HG02970 (cell line): ENCODE data around the gene KLF4.
"Not testable (repeated sequence)": the region's sequence is repeated elsewhere in the genome, so short reads cannot be mapped to it uniquely, and the experiment has no call there.

Source experiments
- ATAC-seq: cut with Tn5 transposase; IDR thresholded peaks from one replicate; pipeline ENCODE4 v1.9.1; 2021; ENCODE audit warnings: mild to moderate bottlenecking, moderate library complexity, moderate number of reproducible peaks; ENCODE audit not compliant: unreplicated experiment, low FRiP score

The KLF4 gene

DNA sequence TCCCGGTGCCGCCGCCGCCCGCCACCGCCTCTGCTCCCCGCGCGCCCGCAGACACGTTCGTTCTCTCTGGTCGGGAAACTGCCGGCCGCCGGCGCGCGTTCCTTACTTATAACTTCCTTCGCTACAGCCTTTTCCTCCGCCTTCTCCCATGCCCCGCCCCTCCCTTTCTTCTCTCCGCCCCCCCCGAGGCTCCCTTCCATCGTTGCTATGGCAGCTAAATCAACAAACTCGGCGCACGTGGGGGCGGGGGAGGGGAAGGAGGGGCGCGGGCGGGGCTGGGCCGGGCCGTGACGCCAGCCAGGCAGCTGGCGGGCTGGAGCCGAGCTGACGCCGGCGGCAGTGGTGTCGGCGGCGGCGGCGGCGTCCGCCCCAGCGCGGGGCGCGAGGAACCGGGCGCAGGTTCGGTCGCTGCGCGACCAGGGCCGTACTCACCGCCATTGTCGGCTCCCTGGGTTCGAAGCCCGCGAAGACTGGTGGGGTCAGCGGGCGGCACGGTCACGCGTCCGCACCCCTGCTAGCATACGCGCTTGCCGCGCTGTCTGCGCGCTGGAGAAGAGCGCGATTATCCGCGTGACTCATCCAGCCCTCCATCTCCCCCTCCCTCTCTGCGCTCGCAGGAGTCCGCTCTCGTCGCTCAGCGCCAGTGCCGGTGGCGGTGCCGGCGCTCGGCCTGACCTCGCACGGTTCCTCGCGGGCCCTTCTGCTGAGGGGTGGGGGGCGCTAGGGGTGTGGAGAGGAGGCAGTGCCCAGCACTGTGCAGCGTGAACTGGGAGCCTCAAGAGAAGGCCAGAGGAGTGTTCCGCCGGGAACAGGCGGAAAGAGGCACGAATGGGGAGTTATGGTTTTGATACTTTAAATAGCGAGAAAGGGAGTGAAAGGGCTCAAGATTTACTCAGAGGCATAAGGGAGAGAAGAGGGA, at the start of gene KLF4:
TSS of gene KLF4 (minus strand) at position 83 of the 919 bp plus-strand sequence. CDS start 597 bp downstream, outside the sequence.
- peak; percentile 69 for ATAC-seq

DNA sequence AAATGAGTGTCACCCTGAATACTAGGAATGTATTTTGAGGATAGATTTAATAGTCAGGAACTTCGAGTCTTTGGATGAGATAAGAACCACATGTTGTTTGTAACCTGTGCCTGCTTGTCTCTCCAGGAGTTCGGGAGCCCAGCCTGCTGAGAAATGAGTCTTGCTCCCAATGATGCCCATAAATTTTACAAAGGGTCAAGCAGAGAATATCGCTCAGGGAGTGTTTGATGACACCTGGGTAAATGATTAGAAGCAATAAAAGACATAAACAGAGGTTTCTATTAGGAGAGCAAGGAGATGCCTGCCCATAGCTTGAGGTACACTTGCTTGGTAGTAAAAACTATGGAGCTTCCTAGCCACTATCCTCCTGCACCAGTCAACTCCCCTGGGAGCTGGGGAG, 46.9 kb upstream of the KLF4 start:
- no peak for ATAC-seq

DNA sequence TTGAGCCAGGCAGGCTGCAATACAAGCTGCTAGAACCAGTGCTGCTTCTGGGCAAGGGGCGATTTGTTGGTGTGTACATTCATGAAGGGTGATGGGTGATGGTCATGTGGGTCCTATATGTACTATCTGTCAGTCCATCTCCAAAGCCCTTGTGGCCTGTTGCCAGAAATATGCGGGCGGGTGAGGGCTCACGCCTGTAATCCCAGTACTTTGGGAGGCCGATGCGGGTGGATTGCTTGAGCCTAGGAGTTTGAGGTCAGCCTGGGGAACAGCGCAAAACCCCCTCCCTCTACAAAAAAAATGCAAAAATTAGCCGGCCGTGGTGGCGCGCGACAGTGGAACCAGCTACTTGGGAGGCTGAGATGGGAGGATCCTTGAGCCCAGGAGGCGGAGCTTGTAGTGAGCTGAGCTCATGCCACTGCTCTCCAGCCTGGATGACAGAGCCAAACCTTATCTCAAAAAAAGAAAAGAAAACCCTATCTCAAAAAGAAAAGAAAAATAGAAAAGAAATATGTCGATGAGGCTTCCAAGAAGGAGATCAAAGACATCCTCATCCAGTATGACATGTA, 45.0 kb upstream of the KLF4 start:
- no peak for ATAC-seq

DNA sequence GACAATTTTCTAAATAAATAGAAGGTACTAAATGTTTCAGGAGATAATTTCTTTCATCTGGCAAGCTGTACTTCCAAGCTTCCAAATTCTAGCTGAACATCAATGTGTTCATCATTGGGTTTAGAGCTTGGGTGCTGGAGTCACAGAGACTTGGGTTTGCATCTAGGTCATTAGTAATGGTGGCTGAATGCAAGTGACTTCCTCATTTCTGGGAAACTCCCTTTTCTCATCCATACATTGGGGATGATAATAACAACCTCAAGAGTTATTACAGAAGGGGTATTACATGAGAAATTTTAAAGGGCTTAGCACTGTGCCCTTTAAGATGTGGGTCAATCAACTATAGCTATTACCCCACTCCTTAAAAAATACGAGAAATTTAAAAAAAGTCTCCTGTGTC, 41.1 kb upstream of the KLF4 start:
- ATAC-seq, result no peak

DNA sequence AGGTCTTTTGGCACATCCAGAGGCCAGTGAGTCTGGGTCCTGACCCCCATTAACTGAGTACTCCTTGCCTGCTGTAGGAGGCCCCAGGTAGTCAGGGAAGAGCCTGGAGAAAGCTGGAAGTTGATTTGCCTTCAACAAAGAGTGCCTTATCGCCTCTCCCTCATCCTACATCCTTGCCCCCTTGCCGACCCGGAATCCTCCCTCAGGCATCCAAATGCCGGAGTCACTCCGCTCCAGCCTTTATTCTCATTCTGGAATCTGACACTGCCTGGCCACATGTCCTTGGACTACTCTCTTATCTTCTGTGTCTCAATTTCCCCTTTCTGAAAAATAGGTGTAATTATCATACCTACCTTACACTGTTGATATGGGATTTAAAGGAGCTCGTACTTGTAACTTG, 39.1 kb upstream of the KLF4 start:
- ATAC-seq, result no peak

DNA sequence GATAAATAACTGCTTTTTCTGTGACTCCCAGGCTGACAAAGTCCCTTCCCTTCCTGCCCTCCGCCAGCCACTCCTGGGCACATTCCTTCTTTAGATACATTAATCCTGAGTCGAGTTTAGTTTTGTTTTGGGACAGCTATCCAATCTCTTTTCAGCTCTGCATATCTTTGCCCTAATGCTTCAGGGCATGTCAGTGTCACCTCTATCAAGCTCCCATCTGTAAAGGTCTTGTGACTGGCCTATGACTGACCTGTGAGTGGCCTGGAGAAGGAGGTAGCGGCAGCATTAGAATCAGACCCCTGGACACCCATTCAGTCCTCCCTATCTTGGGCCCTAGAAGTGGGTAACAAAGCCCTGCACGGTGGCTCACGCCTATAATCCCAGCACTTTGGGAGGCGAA, 34.0 kb upstream of the KLF4 start:
- ATAC-seq, result no peak

DNA sequence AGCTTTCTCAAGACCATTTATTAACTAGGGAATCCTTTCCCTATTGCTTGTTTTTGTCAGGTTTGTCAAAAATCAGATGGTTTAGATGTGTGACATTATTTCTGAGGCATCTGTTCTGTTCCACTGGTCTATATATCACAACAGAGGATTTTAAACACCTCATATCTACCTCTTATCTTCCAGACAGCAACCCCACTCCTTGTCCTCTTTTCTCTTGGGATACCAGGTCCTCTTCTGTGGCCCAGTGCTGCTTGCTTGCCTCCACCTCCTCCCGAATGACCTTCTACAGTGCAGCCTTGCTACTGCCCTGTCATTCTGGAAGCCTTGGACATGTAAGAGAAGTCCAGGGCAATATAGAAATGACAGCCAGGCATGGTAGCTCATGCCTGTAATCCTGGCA, 30.6 kb upstream of the KLF4 start:
- no peak for ATAC-seq

DNA sequence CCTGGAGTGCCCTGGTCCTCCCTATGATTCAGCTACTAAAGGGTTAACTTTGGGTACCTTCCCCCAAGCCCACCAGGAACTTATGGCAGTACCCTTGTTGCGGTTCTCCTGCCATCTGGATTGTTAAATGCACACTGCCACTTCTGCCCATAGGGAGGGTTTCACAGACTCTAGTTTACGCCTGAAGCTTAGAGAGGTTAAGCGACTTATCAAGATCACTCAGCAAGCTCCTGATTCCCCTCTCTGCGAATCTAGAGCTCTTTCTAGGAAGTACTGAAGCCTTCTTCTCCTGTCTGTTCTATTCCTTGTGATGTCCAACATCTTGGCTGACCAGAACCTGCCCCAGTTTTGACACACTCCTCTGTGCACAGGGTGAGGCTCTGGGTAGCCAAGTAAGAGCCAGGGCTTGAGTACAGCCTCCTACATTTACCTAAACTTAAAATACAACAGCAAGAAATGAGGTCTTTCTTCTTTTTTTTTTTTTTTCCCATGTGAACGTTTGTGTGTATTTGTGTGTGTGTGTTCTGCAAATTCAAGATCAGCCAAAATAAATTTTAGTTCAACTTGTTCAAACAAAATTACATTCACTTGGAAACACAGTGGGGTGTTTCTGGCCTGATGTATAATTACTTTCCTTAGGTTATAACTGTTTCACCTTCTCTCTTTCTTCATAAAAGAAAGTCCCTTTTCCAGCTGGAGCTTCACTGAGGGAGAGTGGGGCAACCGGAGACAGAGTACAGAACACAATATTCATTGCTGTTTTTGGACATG, 28.7 kb upstream of the KLF4 start:
- no peak for ATAC-seq

DNA sequence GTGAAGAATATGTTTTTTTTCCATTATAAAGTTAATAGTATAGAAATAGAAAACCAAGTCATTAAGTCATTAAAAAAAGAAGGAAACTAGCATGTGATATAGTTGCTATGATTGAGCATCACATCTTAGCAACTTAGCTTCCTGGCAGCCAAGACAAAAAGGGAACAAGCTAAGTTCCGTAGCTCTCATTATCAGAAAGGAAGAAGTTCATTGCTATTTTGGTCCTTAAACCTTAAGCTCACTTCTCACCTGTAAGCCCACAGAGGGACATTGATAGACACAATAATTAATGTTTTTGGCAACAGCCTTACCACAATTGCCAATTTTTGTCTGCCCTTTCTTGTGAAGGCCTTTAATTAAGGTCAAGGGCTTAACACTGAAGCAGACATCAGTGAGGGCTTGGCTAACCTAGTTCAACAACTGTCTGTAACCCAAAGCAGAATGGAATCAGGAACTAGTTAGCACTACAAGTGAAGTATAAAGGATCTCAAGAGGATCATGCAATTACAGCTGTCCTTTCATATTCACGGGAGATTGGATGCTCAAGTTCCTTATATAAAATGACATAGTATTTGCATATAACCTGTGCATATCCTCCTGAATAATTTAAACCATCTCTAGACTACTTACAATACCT, 24.0 kb upstream of the KLF4 start:
- no peak for ATAC-seq

DNA sequence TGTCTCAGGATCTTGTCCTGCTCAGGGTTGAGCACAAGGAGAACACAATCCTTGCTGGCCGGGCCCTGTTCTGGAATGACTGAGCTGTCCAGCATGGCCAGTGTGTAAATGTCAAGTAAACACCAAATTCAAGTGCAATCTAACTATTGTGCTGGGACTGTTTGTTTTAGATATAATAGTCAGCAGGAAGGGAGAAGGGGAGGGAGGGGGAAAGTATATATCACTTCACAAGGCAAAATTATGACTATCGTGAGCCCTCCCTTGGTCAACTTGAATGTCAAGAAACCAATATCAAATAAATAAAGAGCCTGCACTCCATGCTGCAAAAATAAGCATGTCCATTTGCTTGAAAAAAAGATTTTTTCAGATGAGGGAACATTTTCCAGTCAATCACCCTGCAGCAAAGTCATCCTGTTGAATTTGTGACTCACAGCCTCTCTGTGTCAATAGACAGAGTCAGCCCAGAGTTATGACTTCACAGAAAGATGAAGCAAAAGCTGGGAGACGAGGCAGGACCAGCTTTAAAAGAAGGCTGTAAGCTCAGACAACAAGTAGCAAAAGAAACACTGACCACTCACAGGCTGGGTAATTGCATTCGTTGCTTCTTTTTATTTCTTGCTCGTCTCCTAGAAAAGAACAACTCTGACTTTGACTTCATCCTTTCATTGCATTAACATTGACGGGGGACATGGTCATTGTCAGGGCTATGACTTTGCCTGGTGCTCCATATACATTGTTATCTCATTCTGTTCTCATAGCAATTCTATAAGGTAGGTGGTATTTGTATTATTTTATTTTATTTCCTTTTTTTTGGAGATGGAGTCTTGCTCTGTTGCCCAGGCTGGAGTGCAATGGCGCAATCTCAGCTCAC, 15.3 kb upstream of the KLF4 start:
- no peak for ATAC-seq

DNA sequence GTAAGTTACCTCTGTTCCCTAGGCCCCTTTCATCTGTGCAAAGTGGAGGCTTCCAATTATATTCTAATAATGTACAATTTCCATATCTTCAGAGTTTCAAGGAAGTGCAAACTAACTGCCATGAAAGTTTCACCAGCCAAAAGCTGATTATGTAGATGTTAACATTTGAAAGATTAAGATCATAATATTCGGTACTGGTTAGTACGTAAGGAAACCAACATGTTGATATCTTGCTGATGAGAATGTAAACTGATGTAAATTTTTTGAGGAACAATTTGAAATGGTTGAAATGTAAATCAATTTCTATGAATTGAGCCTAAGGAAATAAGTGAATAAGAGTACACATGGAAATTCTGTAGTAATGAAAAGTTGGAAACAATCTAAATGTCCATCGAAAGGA, 12.9 kb upstream of the KLF4 start:
- no peak for ATAC-seq

DNA sequence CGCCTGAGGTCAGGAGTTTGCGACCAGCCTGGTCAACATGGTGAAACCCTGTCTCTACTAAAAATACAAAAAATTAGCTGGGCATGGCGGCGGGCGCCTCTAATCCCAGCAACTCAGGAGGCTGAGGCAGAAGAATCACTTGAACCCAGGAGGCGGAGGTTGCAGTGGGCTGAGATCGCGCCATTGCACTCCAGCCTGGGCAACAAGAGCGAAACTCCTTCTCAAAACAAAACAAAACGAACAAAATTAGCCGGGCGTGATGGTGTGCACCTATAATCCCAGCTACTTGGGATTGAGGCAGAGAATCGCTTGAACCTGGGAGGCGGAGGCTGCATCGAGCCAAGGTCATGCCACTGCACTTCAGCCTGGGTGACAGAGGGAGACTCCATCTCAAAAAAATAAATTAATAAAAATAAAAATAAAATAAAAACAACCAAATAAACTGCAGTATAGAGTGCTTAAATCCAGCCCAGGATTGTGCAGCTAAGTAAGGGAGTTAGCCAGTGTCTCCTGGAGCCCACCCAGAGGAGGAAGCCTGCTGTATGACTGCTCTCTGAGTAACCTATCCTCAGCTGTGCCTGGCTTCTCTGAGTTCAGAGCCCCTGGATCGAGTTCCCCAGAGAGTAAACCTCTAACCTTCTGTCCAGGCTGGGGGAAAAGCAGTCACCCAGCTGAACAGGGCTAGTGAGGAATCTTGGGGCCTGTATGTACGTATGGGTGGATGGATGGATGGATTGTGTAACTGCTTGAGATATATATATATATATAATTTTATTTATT, 11.0 kb upstream of the KLF4 start:
- not testable (repeated sequence) for ATAC-seq

DNA sequence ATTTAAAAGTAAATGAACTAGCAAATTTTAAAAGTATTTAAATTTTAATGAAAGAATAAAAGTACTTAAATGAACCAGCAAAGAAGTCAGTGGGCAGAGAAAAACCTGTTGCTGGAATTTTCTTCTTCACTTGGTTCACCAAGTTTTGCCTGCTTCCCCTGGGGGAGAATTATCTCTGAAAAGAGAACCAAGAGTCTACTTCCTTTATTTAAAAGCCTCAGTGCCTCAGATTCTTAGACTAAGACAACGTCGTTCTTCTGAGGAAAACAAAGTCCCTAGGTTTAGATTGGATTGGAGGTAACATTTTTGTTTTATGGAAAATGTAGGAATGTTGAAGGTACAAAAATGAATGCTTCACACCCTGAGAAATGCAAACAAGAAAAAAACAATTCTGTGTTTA, 7.4 kb upstream of the KLF4 start:
- no peak for ATAC-seq

DNA sequence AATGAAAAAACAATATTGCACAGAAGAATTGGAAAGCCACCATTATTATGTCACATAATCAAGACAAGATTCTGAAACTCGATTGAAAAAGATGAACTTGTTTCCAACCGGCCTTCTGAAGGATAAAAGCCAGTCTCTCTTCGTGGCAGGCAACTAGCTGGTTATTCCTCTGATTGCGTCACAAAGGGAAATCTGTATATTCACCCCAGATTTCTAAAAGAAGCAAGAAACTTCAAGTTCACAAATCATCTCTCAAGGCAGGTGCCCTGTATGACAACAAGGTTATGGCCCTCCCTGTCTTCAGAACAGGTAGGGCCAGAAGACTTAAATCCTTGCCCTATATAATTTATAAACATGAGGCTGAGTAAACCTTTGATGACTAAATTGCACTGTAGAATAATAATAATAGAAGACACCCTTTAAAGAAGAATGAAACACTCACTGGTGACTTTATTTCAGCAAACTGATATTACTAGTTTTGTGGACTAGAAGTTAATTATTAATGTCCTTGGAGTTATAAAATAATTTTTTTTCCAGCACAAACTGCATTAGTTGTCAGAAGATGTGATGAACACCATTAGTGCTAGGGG, 2.9 kb upstream of the KLF4 start:
- no peak for ATAC-seq

DNA sequence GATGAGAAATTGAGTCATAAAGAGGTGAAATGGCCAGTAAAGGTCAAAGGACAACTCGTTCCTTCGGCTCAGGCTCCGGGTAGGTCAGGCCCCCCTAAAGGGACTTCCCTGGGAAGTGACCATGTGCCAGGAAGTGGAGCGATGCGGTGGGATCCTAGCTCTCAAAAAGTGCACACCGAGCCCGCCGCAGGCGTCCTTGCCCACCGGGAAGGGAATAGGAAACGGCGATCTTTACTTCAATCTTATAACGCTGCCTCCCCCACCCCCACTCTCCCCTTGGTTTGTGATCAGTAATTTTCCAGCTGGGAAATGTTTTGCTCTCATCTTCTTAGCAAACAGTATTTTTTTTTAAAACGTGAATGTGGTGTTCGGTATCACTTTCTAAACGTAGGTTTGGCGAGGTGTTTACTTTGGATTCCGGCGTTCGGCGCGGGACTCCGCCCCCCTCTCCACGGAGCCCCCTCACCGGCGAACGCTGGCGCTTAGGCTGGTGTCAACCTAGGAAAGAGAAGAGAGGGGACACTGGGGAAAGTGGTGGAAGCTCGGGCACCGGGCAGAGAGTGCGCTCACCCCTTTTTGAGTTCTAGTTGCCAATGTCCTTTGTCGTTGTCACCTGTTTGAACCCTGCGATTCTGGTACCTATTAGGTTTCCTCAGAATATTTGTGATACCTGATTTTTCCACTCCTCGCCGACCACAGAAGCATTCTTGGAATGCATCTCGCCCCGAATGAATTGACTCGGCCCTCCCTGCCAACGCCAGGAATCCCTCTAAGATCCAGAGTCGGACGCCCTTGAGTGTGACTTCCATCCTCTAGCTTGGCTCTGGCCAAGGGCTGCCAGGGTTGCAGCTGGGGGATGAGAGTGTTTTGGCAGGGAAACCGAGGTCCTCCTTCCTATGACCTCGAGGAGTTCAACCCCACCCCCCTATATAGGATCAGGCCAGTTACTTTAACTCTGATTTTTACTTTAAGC, 1.8 kb upstream of the KLF4 start:
- no peak for ATAC-seq

DNA sequence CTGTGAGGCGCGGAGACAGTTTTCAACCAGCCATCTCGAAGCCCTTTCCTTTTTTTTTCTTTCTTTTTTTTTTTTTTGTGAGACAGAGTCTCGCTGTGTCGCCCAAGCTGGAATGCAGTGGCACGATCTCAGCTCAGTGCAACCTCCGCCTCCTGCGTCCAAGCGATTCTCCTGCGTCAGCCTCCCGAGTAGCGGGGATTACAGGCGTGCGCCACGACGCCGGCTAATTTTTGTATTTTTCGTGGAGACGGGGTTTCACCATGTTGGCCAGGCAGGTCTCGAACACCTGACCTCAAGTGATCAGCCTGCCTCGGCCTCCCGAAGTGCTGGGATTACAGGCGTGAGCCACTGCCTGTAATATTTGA, 1.0 kb upstream of the KLF4 start:
- not testable (repeated sequence) for ATAC-seq

DNA sequence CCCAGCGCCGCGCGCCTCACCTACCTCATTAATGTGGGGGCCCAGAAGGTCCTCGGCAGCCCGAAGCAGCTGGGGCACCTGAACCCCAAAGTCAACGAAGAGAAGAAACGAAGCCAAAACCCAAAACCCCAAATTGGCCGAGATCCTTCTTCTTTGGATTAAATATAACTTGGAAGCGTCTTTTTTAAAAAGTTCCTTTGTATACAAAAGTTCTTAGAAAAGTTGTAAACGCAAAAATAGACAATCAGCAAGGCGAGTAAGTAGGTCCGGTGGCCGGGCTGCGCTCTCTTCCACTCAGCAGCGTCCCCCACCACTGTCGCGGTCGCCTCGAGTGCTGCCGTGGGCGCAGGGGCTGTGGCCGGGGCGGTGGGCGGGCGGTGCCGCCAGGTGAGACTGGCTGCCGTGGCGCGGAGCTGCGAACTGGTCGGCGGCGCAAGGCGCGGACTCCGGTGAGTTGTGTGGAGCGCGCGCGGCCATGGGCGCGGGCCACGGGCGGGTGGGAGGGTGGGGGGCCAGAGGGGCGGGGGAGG, 360 bp downstream of the KLF4 start:
- ATAC-seq, result peak; percentile 32
